Ovary (tissue), 3 donors: Measurements from ENCODE around the gene CUL4A.

ENCODE experiments used
- EP300 ChIP-seq: sonication (generic); formaldehyde crosslinking; IDR thresholded peaks from one replicate; pipeline ENCODE4 v1.6.1; 2017; ENCODE audit warnings: antibody characterized with exemption
- POLR2A ChIP-seq: fragments of 450-650 bp; IDR thresholded peaks from one replicate; pipeline ENCODE4 v1.6.1; 2017; ENCODE audit warnings: antibody characterized with exemption, mild to moderate bottlenecking, moderate library complexity
- TF ChIP-seq, protein P1 (sequence below), 3 donors: fragments of 450-650 bp in 2 of 3; fragments of 200-600 bp in 1 of 3; IDR thresholded peaks; one replicate each; pipeline versions ENCODE4 v1.5.1 to v1.8.0; 2016 to 2022; ENCODE audit warnings: antibody characterized with exemption in 3 of 3, mild to moderate bottlenecking in 1 of 3
- donor health status: DM: no; HTN: no; CAD: no.

GRCh38 chr13:113293686-113294085, 84.3 kb downstream of the CUL4A start:
- TF ChIP-seq POLR2A (no peak), EP300 (no peak)
- TF ChIP-seq, protein P1, sequence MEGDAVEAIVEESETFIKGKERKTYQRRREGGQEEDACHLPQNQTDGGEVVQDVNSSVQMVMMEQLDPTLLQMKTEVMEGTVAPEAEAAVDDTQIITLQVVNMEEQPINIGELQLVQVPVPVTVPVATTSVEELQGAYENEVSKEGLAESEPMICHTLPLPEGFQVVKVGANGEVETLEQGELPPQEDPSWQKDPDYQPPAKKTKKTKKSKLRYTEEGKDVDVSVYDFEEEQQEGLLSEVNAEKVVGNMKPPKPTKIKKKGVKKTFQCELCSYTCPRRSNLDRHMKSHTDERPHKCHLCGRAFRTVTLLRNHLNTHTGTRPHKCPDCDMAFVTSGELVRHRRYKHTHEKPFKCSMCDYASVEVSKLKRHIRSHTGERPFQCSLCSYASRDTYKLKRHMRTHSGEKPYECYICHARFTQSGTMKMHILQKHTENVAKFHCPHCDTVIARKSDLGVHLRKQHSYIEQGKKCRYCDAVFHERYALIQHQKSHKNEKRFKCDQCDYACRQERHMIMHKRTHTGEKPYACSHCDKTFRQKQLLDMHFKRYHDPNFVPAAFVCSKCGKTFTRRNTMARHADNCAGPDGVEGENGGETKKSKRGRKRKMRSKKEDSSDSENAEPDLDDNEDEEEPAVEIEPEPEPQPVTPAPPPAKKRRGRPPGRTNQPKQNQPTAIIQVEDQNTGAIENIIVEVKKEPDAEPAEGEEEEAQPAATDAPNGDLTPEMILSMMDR (IDR thresholded peaks at IDR 0.05), result no peak
